Measurements from ENCODE around the gene RAPGEF6. TPM values are rescaled to one million over a fixed set of nuclear protein-coding genes. Genes with fewer than 3 reads are reported as not detected.
"Not testable (repeated sequence)": the region's sequence is repeated elsewhere in the genome, so short reads cannot be mapped to it uniquely, and the experiment has no call there.

RAPGEF6 gene
- total and polyA plus RNA-seq, 9 of the 15 experiments (the other 6 are each of a cell fraction or from before 2014, with no cell fraction given) = 2.7 to 23.4 (median 12.7) TPM

DNA sequence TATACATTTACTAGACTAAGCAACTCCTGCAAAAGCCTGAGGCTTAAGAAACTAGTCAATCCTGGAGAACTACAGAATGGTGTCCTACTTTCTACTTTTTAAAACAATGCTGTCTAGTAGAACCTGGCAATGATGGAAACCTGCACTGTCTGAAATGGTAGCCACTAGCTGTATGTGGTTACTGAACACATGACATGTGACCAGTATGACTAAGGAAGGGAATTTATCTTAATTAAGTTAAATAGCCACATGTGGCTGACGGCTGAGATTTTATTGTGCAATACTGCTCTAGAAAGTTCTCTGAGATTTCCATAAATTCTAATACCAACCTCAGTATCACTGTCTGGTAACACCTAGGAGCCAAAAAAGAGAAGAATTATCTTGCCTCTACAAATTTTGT lies 44.9 kb upstream of the RAPGEF6 start:
- 73% methylated on average over 1 of the region's 1 CpG for WGBS (ENCODE audit: insufficient coverage, low coverage, missing lambda C conversion rate)
- POLR2A ChIA-PET = no interaction called here
- no peak for FAIRE-seq
- Histone ChIP-seq H3K4me3 (no peak overlapping the region), H4K20me1 (replicated peaks; ENCODE audit: control insufficient read depth, insufficient read depth, low read length) (no peaks in the 10 kb centered on the region), H3K9me1 (ENCODE audit: control insufficient read depth, insufficient read depth, low read length) (no peaks in the 10 kb centered on the region), H3K27ac (ENCODE audit: extremely low read depth, low read depth, low read length) (no peak overlapping the region), H3K4me2 (ENCODE audit: insufficient read depth, low read length) (no peak overlapping the region), H3K9ac (ENCODE audit: insufficient read depth in 1 of 2, low read depth in 2 of 2, low read length in 2 of 2) (no peak overlapping the region), H2AFZ (ENCODE audit: low read depth, low read length) (no peak overlapping the region), H3K36me3 (ENCODE audit: control insufficient read depth, insufficient read depth, low read length) (peaks cover 57% of the 10 kb centered on the region), H3K79me2 (ENCODE audit: control insufficient read depth, insufficient read depth, low read length) (no peaks in the 10 kb centered on the region), H3K4me1 (replicated peaks in 1 of 2; ENCODE audit: control insufficient read depth in 2 of 2, insufficient read depth in 2 of 2, low read length in 2 of 2) (no peaks in the 10 kb centered on the region), H3K27me3 (ENCODE audit: control insufficient read depth in 2 of 2, insufficient read depth in 2 of 2, low read length in 2 of 2) (no peaks in the 10 kb centered on the region), H3K9me3 (replicated peaks; ENCODE audit: control insufficient read depth, insufficient read depth, low read depth, low read length) (no peaks in the 10 kb centered on the region)
- BruUV-seq (replicated peaks) = no TSS peak
- in situ Hi-C loops (cut with MboI) (no loop called here), intact Hi-C loops (cut with micrococcal nuclease) (loop anchor here (10.0 kb wide), 2 partner anchors 115 to 325 kb away; partner anchors contain the start of gene FNIP1)
- ATAC-seq = no peak
- CTCF ChIA-PET (ENCODE audit: low intra/inter-chr PET ratio) = no interaction called here
- TF ChIP-seq KDM1A (IDR thresholded peaks at IDR 0.05) (peak in 1 of 2 experiments; percentile 25; a peak in 1 of 4 replicates), MEIS2 (IDR thresholded peaks at IDR 0.05; ENCODE audit: partially characterized antibody) (peak; percentile 41), CEBPB (tag; IDR thresholded peaks at IDR 0.05) (peak; percentile 87), MAZ (CRISPR knock-in tag; conservative IDR thresholded peaks at IDR 0.05 in 1 of 2, IDR thresholded peaks at IDR 0.05 in 1 of 2) (no peak), XRCC5 (IDR thresholded peaks at IDR 0.05; ENCODE audit: low read depth, low read length) (no peak), FOSL1 (tag; conservative IDR thresholded peaks at IDR 0.05) (peak; percentile 46), POLR2G (IDR thresholded peaks at IDR 0.05; ENCODE audit: low read depth, low read length) (no peak), CEBPG (CRISPR knock-in tag; IDR thresholded peaks at IDR 0.05) (0 out of 2 replicates have a peak, but pooled peaks have one; percentile 34), CEBPG (tag; conservative IDR thresholded peaks at IDR 0.05 in 1 of 2, IDR thresholded peaks at IDR 0.05 in 1 of 2) (peak; percentile 93 to 96), PRPF4 (IDR thresholded peaks at IDR 0.05; ENCODE audit: insufficient read depth, low read depth, low read length, poor library complexity, severe bottlenecking) (no peak)
- TF ChIP-seq, protein P1, sequence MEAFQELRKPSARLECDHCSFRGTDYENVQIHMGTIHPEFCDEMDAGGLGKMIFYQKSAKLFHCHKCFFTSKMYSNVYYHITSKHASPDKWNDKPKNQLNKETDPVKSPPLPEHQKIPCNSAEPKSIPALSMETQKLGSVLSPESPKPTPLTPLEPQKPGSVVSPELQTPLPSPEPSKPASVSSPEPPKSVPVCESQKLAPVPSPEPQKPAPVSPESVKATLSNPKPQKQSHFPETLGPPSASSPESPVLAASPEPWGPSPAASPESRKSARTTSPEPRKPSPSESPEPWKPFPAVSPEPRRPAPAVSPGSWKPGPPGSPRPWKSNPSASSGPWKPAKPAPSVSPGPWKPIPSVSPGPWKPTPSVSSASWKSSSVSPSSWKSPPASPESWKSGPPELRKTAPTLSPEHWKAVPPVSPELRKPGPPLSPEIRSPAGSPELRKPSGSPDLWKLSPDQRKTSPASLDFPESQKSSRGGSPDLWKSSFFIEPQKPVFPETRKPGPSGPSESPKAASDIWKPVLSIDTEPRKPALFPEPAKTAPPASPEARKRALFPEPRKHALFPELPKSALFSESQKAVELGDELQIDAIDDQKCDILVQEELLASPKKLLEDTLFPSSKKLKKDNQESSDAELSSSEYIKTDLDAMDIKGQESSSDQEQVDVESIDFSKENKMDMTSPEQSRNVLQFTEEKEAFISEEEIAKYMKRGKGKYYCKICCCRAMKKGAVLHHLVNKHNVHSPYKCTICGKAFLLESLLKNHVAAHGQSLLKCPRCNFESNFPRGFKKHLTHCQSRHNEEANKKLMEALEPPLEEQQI (IDR thresholded peaks at IDR 0.05) = no peak
- DNase-seq (ENCODE audit: extremely low read depth in 1 of 4, low spot score in 3 of 4) = no peak

DNA sequence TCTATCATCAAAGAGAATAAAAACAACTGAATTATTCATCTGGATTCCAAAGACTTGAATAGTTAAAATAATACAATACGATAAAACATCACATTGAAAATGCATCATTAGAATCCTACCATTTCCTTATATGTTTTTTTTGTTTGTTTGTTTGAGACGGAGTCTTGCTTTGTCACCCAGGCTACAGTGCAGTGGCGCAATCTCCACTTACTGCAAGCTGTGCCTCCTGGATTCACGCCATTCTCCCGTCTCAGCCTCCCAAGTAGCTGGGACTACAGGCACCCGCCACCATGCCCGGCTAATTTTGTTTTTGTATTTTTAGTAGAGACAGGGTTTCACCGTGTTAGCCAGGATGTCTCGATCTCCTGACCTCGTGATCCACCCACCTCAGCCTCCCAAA lies 43.2 kb upstream of the RAPGEF6 start:
- H3K9me1 ChIP-seq (ENCODE audit: control insufficient read depth, insufficient read depth, low read length); ATAC-seq; H4K20me1 ChIP-seq (replicated peaks; ENCODE audit: control insufficient read depth, insufficient read depth, low read length); DNase-seq (ENCODE audit: extremely low read depth in 1 of 4, low spot score in 3 of 4); H3K27ac ChIP-seq (ENCODE audit: extremely low read depth, low read depth, low read length); POLR2A ChIA-PET; BruUV-seq (replicated peaks); H2AFZ ChIP-seq (ENCODE audit: low read depth, low read length); H3K4me3 ChIP-seq; CTCF ChIA-PET (ENCODE audit: low intra/inter-chr PET ratio); H3K79me2 ChIP-seq (ENCODE audit: control insufficient read depth, insufficient read depth, low read length); FAIRE-seq; H3K4me2 ChIP-seq (ENCODE audit: insufficient read depth, low read length); H3K9me3 ChIP-seq (replicated peaks; ENCODE audit: control insufficient read depth, insufficient read depth, low read depth, low read length); H3K27me3 ChIP-seq (ENCODE audit: control insufficient read depth in 2 of 2, insufficient read depth in 2 of 2, low read length in 2 of 2); in situ Hi-C loops (cut with MboI); H3K4me1 ChIP-seq (replicated peaks in 1 of 2; ENCODE audit: control insufficient read depth in 2 of 2, insufficient read depth in 2 of 2, low read length in 2 of 2); H3K9ac ChIP-seq (ENCODE audit: insufficient read depth in 1 of 2, low read depth in 2 of 2, low read length in 2 of 2): not testable (repeated sequence)
- peaks cover 64% of the 10 kb centered on the region for H3K36me3 ChIP-seq (ENCODE audit: control insufficient read depth, insufficient read depth, low read length)
- intact Hi-C loops (cut with micrococcal nuclease) = loop anchor here (10.0 kb wide), 2 partner anchors 117 to 327 kb away; partner anchors contain the start of gene FNIP1
- 97% methylated on average over 7 of the region's 10 CpGs for WGBS (ENCODE audit: insufficient coverage, low coverage, missing lambda C conversion rate)

Data from K562 (cell line).